Measurements from ENCODE around the gene ZDHHC5.

GRCh38 chr11:57651408-57651807, 16.5 kb upstream of the ZDHHC5 start:
- TF ChIP-seq CTCF (optimal IDR thresholded peaks at IDR 0.05 in 1 of 3, IDR thresholded peaks at IDR 0.05 in 1 of 3, conservative IDR thresholded peaks at IDR 0.05 in 1 of 3; ENCODE audit: extremely low read depth in 1 of 3, insufficient read depth in 2 of 3, low read length in 3 of 3) = no peak
- TF ChIP-seq EZH2 (IDR thresholded peaks at IDR 0.05; ENCODE audit: low read length) = no peak

All from keratinocyte (primary cell).